CD4-positive, alpha-beta T cell treated with Interleukin-15 for 4 hours (primary cell): ENCODE data around the gene MEGF6.
A peak's percentile ranks its signal among the peaks of the same experiment; 100 is the strongest.
"Not testable (repeated sequence)": the region's sequence is repeated elsewhere in the genome, so short reads cannot be mapped to it uniquely, and the experiment has no call there.

Source experiments
- DNase-seq: peaks from one replicate; pipeline ENCODE4 v3.0.0-alpha.2; 2020; ENCODE audit warnings: low spot score

MEGF6 gene

DNA sequence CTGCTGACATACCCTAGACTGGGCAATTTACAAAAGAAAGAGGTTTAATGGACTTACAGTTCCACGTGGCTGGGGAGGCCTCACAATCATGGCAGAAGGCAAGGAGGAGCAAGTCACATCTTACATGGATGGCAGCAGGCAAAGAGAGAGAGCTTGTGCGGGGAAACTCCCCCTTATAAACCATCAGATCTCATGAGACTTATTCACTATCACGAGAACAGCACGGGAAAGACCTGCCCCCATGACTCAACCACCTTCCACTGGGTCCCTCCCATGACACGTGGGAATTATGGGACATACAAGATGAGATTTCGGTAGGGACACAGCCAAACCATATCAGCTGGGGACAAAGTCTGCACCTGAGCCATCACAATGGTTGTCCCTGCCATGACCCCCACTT lies 35.8 kb downstream of the MEGF6 start:
- not testable (repeated sequence) for DNase-seq

DNA sequence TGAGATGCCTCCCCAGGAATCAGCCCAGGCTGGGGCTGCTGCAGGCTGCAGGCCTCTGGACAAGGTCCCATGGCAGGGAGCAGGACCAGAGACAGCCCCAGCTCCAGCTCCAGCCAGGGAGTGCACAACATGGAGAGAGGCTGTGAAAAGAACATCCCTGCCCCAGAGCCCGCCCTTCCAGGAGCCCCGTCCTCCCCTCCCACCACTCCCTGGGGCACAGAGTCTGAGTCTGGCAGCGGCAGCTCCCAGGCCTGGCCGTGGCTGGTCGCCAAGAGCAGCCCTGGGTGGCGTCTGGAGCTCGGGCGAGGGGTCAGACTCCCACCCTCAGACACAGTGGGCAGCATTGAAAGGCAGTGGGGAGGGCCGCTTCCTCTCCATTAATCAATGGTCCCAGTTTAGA lies 37.8 kb downstream of the MEGF6 start:
- DNase-seq, result no peak

DNA sequence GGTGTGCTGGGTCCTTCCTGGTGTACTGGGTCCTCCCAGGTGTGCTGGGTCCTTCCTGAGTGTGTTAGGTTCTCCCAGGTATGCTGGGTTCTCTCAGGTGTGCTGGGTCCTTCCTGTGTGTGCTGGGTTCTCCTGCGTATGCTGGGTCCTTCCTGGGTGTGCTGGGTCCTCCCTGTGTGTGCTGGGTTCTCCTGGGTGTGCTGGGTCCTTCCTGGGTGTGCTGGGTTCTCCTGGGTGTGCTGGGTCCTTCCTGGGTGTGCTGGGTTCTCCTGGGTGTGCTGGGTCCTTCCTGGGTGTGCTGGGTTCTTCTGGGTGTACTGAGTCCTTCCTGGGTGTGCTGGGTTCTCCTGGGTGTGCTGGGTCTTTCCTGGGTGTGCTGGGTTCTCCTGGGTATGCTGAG lies 38.7 kb downstream of the MEGF6 start:
- DNase-seq, result not testable (repeated sequence)

DNA sequence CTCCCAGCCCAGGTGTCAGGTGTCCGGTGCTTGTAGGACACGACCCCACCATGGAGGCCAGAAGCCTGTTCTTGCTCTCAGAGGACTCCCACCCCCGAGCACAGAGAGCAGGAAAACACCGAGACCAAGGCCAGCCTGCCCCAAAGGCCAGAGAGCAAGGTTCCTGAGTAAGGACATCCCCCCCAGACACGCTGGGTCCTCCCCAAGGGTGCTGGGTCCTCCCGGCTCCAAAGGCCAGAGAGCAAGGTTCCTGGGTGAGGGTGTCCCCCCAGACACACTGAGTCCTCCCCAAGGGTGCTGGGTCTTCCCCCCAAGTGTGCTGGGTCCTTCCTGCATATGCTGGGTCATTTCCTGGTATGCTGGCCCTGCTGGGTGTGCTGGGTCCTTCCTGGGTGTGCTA lies 40.0 kb downstream of the MEGF6 start:
- no peak for DNase-seq

DNA sequence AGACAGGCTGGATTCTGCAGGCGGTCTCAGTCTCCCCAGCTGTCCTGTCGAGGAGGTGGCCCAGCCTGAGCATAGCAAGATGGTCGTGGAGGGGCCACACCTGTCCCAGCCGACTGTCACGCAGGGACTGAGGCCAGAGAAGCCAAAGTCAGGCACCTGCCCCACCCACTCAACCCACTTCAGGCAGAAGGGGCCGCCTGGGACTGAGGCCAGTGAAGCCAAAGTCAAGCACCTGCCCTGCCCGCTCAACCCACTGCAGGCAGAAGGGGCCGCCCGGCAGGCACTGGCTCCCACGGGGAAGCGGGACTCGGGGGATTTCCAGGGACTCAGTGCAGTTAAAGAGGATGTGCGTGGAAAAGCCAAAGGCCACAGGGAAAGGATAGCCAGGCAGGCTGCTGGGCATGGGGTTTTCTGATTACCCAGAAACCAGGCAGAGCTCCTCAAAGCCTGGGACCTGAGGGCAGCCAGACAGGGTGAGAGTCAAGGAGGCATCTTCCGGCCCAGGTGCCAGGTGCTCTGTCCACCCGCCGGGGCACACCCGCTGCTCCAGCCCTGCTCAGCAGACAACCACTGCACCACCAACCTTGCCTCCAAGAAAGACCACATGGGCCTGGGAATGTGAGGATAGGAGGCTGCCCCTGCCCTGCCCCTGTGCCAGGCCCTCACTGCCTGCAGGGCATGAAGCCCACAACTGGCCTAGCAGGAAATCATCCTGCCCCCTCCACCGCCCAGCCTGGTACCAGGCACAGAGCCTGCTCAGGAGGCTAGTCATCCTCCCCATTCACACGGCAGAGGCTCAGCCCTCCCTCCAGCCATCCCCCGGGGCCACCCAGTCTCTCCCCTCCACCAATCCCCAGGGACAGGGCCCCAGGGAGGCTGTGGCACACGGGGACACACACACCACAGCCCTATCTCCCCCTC lies 41.0 kb downstream of the MEGF6 start:
- DNase-seq, result no peak

DNA sequence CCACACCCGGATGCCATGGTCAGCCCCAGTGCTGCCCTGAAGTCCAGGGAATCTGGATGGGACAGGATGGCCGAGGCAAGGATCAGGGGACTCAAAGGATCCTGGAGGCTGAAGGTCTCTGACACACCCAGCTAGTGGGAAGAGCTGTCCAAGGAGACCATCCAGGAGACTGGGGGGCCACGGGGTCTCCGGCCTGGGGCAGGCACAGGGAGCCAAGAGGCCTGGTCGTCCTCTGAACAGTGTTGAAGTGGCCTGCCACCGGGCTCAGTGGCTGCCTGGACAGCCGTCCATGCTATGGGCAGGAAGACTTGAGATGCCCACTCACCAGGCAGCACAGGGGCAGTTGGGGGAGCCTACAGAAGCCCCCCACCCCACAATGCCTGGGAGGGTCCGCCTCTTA lies 41.9 kb downstream of the MEGF6 start:
- DNase-seq, result no peak

DNA sequence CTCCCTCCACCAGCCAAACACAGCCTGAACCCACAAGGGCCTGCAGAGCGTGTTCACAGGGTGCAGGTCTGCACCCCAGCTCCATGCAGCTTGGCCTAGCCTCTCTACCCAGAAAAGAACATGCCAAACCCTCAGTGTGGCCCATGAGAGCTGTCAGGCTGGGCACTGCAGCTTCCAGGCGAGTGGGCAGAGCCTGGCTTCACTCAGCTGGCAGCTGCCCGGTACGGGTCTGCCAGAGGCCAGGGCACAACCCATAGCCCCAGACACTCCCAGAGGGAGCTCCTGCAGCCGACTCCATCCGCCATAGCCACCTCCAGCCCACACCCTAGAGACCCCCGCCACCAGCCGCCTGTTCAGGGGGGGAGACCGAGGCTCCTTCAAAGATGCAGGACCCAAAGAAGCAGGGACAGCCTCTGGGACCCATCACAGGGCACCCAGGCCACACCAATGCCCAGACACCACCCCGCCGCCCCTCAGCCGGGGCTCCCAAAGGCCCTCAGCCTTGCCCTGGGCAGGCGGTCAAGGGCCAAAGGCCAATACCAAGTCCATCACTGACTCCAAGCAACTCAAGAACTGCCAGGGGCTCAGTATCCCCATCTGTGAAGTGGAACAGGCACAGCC lies 42.4 kb downstream of the MEGF6 start:
- DNase-seq, result no peak

DNA sequence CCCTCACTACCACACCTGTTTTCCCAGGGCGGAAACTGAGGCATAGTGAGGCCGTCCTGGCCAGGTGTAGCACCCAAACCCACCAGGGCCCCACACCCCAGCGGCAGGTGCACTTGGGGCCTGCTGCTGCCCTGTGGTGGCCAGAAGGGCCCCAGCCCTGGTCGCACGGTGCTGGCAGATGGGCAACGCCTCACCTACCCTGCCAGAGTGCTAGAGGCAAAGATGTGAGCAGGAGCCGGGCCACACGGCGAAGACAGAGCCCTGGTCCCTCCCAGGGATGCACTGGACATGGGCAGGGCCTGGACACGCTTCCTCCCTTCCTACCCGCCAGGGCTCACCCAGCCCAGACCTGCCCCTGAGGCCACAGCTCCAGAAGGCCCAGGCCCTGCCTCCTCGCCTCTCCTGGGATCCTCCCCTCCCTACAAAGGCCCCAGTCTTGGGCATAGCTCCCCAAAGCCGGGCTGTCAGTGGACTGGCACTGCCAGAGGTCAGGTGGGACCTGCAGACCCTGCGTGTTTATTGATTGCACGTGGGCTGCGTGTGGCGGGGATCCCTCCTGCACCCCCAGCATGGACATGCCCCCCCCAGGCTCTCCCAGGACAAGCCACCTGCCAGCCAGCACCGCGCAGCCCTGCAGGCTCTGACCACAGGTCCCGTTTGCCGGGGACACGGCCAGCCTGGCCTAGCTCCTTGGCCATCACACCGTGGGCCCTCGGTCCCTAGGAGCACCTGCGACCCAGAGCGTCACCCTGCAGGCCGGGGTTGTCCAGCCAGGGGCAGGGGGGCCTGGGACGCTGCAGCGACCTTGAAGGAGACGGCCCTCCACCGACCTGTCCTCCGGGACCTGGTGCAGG lies 44.1 kb downstream of the MEGF6 start:
- DNase-seq, result no peak

DNA sequence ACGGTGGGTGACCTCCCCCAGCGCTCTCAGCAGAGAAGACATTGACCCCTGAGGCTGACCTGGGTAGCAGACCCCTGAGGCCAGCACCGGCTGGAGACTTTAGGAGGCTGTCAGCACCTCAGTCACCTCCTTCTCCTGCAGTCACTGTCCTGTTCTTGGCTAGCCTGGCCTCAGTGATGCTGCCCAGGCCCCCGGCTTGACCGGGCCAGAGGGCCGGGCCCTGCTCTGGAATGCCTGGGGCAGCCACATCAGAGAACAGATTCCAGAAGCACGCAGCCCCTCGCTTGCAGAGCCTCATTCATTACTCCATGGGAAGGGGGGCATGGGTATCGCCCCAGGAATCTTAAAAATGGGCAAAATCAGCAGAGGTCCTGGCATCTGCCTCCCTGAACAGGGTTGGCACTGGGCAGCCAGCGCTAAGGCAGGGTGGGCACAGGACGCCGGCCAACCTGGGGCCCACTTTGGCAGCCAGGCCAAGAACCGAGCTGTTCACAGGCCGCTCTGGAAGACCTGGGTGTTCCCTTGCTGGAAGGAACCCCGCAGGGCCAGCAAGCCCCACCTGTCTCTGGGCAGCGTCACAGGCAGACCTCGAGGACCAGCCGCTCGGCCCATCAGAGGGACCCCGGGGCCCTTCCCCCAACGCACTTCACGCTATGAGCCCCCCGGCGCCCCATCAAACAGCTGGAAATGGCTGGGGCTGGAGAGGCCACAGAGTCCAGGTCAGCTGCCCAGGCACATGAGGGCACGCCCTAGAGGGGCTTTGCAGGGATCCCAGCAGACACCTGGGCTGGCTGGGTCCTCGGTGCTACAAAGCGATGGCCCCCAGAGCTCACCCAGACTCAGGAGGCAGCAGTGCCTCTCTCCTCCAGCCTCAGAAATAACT lies 45.1 kb downstream of the MEGF6 start:
- no peak for DNase-seq

DNA sequence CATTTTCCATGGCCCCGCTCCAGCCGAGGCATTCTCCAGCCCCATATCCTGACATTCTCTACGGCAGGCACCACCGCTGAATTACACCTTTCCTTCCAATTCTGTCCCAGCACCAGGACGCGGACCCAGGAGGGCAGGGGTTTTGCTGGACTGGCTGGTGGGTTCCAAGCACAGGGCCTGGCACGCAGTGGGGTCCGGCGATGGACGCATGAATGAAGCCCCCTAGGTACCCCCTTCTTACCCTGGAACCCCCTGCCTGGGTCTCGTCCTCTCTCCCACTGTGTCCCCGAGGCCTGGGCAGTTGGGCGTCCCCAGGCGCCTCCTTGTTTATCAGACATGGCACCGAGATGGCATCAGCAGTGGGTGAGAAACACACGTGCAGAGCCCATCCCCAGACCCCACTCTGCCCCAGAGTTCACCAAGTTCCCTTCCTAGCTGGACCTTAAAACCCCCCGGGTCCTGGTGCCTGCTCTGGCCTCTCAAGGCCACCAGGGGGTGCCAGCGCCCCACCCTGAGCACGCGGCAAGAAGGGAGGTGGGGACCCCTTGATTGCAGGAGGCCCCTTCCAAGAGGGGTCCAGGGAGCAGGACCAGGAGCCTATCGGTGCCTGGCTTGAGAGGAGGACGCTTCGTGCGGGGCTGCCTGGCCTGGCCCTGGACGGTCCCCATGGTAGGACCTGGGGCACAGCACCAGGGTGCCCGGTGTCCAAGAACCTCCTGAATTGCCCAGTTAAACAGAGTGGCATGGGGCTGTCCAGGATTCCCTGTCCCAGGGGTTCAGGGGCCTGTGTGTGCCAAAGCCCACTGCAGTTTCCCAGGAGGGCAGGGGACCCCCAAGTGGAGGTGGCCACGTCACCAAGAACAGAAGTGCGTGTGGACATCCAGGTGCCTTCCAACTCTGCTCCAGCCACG lies 46.1 kb downstream of the MEGF6 start:
- DNase-seq, result peak; percentile 14

DNA sequence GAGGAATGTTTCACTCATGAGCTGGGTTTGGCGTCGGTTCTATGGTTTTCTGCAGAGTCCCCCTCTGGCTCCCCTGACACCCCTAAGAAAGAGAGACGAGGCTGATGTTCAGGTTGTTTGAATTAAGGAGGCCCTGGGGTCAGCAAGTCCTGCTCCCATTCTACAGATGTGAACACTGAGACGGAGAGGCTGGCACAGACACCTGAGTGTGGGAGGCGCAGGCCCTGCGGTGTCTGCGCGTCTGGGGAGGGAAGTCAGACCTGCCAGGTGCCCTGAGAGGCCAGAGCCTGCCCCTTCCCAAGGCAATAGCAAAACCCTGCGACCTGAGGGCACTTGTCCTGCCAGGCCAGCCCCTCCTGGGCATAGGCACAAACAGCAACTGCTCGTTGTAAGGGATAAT lies 47.7 kb downstream of the MEGF6 start:
- no peak for DNase-seq

DNA sequence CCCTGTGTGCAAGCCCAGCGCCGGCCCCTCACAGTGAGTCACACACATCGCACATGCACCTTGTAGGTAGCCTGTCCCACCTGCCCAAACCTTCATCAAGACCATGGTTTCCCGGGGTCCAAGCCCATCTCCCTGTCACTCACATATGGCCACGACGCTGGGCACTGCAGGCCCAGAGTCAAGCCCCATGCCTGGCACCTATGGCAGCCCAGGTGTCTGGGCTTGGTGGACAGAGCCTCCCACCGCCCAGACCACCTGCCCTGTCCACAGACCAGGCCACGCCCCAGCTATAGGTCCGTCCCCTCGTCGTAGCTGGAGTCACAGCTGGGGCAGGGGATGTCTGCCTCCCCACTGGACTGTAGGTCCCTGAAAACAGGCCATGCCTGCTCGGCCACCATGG lies 48.2 kb downstream of the MEGF6 start:
- DNase-seq, result no peak

DNA sequence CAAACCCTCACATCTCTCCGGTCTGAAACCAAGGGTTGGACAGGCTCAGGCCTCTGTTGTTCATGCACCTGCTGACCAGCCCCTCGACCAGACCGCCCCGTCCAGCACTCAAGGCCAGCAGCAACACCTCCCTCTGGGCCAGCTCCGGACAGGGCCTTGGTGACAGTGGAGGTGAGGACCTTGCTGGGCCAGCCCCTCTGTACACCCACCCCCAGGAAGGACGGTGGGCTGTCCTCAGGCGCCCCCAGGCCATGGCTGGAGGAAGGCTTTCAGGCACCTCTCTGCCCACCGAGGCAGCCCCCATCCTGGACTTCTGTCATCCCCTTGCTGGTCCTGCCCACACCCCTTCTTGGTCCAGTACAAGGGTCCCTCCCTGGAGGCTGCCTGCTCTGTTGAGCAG lies 48.6 kb downstream of the MEGF6 start:
- DNase-seq, result no peak

DNA sequence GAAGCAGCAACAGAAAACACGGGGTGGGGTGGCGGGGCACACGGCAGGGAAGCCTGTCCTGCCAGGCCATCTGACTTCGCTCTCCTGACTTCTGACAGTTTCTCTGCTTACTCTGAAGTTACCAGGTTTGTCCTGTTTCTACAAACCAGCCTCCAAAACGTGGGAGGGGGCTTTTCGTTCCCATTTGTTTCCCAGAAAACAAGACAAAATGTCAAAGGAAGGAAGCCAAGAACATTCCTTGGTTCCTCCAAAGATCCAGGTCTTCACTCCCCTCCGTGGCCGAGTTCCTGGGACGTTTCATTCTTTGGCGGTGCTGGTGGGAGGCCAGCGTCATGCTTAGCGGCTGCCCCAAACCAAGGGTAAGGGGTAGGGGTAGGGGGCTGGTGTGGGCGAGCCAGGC lies 49.6 kb downstream of the MEGF6 start:
- DNase-seq, result no peak

DNA sequence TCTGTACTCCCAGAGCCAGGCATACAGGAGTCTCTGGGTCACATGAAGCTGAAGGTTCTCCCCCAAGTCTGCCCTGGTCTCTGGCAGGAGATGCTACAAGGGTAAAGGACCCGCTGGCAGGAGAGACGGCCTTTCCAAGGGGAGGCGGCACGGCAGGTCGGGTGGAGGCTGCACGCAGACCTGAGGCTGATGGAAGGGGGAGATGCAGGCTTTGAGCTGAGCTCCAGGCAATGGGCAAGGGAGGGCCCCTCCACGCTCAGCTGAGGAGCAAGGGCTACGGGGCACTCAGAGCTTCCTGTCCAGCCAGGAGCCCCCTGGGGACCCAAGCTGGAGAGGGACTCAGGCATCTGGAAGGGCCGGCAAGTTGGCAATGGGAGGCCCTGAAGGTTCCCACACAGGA lies 50.3 kb downstream of the MEGF6 start:
- no peak for DNase-seq

DNA sequence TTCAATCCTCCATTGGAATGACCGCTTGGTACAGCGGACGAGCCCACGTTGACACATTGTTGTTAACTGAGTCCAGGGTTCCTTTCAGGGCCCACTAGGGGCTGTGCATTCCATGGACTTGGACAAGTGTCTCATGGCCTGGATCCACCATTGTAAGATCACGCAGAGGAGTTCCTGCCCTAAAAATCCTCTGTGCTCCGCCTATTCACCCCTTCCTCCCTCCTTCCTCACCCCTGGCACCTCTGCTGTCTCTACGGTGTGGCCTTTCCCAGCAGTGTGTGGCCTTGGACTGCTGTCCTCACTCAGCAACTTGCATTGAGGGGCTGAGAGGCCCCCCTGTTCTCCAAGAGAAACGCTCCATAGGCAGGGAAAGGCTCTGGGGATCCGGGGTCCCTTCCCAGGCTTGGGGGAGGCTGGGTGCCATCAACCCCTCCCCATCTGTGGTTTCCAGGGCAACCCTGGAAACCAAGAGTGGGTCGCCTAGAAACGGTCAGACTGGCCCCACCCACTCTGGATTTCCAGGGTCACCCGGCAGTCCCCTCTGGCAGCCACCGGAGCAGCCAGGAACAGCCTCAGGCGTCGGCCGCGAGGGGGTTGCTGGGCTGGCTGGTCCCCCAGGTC lies 50.9 kb downstream of the MEGF6 start:
- DNase-seq, result no peak

DNA sequence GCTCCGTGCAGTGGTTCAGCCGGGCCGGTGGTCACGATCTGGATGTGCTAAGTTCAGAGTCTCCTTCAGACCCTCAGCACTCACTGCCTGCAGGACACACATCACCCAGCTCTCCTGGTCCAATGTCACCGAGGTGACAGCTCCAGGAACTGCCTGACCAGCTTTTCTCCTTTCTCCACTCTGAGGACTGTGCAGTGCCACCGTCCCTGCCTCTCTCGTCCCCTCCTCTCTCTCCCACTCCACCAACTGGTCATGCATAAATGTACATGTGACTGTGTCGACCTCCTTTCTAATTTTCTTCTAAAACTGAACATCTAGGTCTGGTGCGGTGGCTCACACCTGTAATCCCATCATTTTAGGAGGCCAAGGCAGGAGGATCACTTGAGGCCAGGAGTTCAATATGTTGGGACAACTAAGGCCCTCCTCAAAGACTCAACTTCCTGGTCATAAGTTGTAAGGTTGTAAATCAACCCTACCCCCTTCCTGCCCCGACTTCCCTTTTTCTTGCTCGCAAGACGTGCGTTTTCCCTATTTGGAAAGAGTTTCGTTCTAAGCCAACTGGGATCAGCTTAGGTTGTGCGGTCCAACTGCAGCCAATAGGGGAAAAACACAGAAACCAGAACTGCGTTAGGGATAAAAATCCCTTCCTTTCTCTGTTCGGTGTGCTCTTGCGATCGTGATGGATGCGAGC lies 53.1 kb downstream of the MEGF6 start:
- DNase-seq, result no peak

DNA sequence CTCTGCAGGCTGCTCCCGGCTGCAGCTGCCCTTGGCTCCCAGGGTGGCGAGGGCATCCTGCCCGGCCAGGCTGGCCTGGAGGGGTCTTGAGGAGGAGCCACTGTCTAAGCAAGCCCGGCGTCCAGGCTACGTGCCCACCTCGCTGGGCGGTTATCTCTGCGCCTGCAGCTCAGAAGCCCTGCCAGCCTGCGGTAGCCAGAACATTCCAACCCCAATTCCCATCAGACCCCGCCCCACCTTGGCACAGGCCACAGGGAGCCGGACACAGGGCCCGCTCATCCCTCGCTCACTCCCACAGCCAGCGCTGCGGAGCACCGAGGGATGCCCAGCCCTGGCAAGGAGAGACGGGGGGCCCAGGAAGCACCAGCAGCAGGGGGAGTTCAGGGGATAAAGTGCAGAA lies 53.9 kb downstream of the MEGF6 start:
- DNase-seq, result no peak

DNA sequence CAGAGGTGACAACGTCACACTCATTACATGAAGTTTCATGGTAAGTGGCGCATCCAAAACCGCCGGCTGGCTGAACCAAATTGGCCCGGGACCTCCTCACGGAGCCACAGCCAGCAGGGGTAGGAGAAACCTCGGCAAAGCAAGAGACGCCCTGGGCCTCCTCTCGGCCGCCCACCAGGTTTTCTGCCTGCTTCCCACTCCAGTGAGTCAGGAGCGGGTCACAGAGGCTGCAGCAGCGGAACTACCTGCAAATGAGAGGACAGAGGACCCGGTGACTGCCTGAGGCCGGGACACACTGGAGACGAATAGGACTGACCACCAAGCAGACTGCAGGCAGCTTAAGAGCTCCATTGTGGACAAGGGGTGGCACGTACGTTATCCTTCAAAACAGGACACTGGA lies 55.0 kb downstream of the MEGF6 start:
- no peak for DNase-seq
